ENCODE measurements around the gene CHSY1.

The CHSY1 gene

DNA sequence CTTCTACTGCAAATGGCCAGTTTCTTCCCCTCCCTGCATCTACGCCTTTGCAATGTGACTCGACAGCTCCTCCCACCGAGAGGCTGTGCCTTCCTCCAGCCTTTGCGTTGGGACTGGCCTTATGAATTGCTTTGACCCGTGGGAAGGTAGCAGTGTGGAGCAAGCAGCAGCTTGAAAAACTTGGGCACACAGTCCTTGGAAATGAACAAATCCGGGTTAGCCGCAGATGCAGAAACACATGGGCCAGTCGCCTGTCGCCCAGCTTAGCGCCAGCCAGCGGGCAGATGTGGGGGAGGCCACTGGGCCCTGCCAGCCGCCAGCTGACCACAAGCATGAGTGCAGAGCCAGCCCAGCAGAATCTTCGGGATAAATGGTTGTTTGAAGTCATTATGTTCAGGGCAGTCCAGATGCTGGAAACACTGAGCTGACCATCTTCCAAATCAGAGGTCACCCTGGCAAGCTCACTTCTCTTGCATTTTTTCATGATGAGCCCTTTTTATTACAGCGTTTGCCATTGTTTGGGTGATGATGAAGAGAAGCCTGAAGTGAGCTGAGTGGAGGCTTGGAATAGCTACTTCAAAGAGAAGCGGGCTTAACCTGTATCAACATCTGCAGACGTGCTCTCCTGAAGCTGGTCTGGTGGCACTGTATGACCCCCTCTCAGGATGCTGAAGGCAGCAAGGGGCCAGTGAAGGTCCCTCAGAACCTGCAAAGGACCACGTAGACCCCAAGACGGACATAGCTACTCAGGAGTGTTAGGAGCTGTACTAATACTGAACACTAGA lies 15.7 kb upstream of the CHSY1 start:
- TF ChIP-seq, protein P1, sequence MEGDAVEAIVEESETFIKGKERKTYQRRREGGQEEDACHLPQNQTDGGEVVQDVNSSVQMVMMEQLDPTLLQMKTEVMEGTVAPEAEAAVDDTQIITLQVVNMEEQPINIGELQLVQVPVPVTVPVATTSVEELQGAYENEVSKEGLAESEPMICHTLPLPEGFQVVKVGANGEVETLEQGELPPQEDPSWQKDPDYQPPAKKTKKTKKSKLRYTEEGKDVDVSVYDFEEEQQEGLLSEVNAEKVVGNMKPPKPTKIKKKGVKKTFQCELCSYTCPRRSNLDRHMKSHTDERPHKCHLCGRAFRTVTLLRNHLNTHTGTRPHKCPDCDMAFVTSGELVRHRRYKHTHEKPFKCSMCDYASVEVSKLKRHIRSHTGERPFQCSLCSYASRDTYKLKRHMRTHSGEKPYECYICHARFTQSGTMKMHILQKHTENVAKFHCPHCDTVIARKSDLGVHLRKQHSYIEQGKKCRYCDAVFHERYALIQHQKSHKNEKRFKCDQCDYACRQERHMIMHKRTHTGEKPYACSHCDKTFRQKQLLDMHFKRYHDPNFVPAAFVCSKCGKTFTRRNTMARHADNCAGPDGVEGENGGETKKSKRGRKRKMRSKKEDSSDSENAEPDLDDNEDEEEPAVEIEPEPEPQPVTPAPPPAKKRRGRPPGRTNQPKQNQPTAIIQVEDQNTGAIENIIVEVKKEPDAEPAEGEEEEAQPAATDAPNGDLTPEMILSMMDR (IDR thresholded peaks at IDR 0.05; ENCODE audit: poor library complexity, severe bottlenecking) = no peak
- Histone ChIP-seq H3K27ac (ENCODE audit: poor library complexity, severe bottlenecking) (no peak overlapping the region), H3K4me1 (ENCODE audit: insufficient read depth, poor library complexity, severe bottlenecking) (no peaks in the 10 kb centered on the region), H3K9me3 (ENCODE audit: severe bottlenecking) (no peaks in the 10 kb centered on the region), H3K4me3 (ENCODE audit: severe bottlenecking) (no peak overlapping the region), H3K36me3 (ENCODE audit: low read depth) (peaks cover 28% of the 10 kb centered on the region), H3K27me3 (ENCODE audit: insufficient read depth, poor library complexity, severe bottlenecking) (no peaks in the 10 kb centered on the region)
- peak; percentile 40 for ATAC-seq (ENCODE audit: low read depth)
- no peak for DNase-seq (ENCODE audit: low spot score)

DNA sequence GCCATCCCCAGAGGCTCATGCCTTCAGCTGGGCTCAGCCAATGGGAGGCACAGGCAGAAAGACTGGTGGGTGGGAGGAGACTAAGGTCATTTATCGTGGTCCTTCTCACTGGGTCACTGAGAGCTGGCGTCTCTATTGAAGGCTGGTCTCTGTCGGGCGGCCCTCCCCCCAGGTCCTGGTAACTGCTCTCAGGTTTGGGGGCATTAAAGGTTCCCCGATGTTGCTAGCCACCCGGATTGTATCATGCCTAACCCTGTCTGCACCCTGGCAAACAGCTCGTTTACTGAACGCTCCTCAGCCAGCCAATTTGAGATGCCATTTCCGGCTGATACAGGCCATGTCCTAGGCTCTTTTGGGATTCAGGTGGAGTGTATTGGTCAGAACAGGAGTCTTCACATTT lies 14.9 kb upstream of the CHSY1 start:
- Histone ChIP-seq H3K27ac (ENCODE audit: poor library complexity, severe bottlenecking) (no peak overlapping the region), H3K9me3 (ENCODE audit: severe bottlenecking) (no peaks in the 10 kb centered on the region), H3K27me3 (ENCODE audit: insufficient read depth, poor library complexity, severe bottlenecking) (no peaks in the 10 kb centered on the region), H3K4me3 (ENCODE audit: severe bottlenecking) (no peak overlapping the region), H3K4me1 (ENCODE audit: insufficient read depth, poor library complexity, severe bottlenecking) (no peaks in the 10 kb centered on the region), H3K36me3 (ENCODE audit: low read depth) (peaks cover 21% of the 10 kb centered on the region)
- DNase-seq (ENCODE audit: low spot score) (no peak), ATAC-seq (ENCODE audit: low read depth) (no peak)
- TF ChIP-seq, protein P1 (IDR thresholded peaks at IDR 0.05; ENCODE audit: poor library complexity, severe bottlenecking) = no peak

DNA sequence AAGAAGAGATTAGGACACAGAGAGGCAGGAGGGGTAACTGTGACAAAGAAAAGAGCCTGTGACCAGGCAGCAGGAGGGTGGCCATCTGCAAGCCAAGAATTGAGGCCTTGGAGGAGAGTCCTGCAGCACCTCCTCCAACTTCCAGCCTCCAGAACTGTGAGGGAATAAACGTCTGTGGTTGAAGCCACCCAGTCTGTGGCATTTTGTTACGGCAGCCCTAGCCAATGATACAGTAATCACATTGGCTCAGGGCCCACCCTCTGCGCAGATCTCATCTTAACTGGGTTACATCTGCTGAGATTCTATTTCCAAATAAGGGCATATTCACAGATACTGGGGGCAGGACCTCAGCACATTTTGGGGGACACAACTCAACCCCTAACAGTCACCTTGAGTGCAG lies 14.2 kb upstream of the CHSY1 start:
- no peaks in the 10 kb centered on the region for H3K4me1 ChIP-seq (ENCODE audit: insufficient read depth, poor library complexity, severe bottlenecking)
- DNase-seq (ENCODE audit: low spot score) (no peak), ATAC-seq (ENCODE audit: low read depth) (no peak)
- no peak overlapping the region for H3K4me3 ChIP-seq (ENCODE audit: severe bottlenecking)
- no peaks in the 10 kb centered on the region for H3K27me3 ChIP-seq (ENCODE audit: insufficient read depth, poor library complexity, severe bottlenecking)
- H3K27ac ChIP-seq (ENCODE audit: poor library complexity, severe bottlenecking) = no peak overlapping the region
- TF ChIP-seq, protein P1 (IDR thresholded peaks at IDR 0.05; ENCODE audit: poor library complexity, severe bottlenecking) = no peak
- H3K36me3 ChIP-seq (ENCODE audit: low read depth) = peaks cover 13% of the 10 kb centered on the region
- no peaks in the 10 kb centered on the region for H3K9me3 ChIP-seq (ENCODE audit: severe bottlenecking)

DNA sequence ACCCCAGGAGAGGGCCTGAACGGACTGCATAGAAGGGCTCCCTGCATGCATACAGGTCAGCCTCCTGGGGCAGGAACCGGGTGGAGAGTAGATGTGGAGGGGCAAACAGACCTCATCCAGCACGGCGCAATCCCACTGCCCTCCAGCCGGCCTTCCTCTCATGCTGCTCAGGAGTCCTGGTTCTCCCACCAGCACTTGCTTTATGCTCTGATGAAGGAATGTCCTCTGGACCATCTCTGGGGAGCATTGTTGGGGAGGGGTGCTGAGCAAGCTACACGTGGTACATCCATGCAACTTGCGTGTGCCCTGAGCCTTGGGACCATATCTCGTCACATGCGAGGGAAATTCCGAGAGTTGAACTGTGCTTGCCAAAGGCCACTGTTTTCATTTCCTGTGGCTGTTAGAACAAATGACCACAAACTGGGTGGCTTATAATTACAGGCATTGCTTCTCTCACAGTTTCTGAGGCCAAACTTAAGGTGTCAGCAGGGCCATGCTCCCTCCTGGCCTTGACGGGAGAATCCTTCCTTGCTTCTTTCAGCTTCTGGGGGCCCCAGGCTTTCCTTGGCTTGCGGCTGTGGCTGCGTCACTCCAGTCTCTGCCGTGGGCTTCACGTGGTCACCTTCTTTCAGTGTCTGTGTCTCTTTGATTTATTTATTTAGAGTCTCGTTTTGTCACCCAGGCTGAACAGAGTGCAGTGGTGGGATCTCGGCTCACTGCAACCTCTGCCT lies 13.2 kb upstream of the CHSY1 start:
- Histone ChIP-seq H3K4me1 (ENCODE audit: insufficient read depth, poor library complexity, severe bottlenecking) (no peaks in the 10 kb centered on the region), H3K4me3 (ENCODE audit: severe bottlenecking) (no peak overlapping the region), H3K27ac (ENCODE audit: poor library complexity, severe bottlenecking) (no peak overlapping the region), H3K27me3 (ENCODE audit: insufficient read depth, poor library complexity, severe bottlenecking) (no peaks in the 10 kb centered on the region), H3K9me3 (ENCODE audit: severe bottlenecking) (no peaks in the 10 kb centered on the region), H3K36me3 (ENCODE audit: low read depth) (peaks cover 4% of the 10 kb centered on the region; the same call in 1 of the 2 replicates)
- TF ChIP-seq, protein P1 (IDR thresholded peaks at IDR 0.05; ENCODE audit: poor library complexity, severe bottlenecking) = no peak
- DNase-seq (ENCODE audit: low spot score) = no peak
- no peak for ATAC-seq (ENCODE audit: low read depth)
